ENCODE measurements around the gene GPATCH4. TPM values are rescaled to one million over a fixed set of nuclear protein-coding genes. Genes with fewer than 3 reads are reported as not detected.

The GPATCH4 gene
- total RNA-seq, 1 donor from 2014 or later: 71.8 TPM

DNA sequence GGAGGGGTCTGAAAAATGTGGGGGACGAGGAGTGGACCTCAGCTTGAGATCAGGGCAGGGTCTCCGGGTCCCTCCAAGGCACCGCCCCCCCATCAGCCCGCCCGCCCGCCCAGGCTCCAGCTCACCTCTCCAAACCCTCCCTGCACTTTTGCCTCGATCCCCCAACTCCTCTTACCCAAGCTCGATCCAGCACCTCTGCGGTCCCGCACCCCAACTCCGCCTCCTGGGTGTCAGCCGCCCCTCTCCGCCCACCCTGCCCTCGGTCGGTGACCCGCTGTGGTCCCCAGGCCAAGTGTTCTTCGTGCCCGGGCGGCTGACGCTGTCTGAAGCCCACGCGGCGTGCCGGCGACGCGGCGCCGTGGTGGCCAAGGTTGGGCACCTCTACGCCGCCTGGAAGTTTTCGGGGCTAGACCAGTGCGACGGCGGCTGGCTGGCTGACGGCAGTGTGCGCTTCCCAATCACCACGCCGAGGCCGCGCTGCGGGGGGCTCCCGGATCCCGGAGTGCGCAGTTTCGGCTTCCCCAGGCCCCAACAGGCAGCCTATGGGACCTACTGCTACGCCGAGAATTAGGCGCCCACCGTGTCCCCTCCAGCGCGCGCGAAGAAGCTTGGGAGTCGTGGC lies 23.6 kb upstream of the GPATCH4 start:
- Mint-ChIP-seq H3K36me3 (ENCODE audit: low read depth) (no peaks in the 10 kb centered on the region), H3K4me1 (peaks cover 12% of the 10 kb centered on the region), H3K4me3 (peak overlapping the region; percentile 70), H3K27ac (no peak overlapping the region), H3K27me3 (peaks cover 34% of the 10 kb centered on the region), H3K9me3 (no peaks in the 10 kb centered on the region)
- DNase-seq (peak; percentile 30), ATAC-seq (ENCODE audit: low read depth) (peak; percentile 4)
- TF ChIP-seq, protein P1, sequence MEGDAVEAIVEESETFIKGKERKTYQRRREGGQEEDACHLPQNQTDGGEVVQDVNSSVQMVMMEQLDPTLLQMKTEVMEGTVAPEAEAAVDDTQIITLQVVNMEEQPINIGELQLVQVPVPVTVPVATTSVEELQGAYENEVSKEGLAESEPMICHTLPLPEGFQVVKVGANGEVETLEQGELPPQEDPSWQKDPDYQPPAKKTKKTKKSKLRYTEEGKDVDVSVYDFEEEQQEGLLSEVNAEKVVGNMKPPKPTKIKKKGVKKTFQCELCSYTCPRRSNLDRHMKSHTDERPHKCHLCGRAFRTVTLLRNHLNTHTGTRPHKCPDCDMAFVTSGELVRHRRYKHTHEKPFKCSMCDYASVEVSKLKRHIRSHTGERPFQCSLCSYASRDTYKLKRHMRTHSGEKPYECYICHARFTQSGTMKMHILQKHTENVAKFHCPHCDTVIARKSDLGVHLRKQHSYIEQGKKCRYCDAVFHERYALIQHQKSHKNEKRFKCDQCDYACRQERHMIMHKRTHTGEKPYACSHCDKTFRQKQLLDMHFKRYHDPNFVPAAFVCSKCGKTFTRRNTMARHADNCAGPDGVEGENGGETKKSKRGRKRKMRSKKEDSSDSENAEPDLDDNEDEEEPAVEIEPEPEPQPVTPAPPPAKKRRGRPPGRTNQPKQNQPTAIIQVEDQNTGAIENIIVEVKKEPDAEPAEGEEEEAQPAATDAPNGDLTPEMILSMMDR (IDR thresholded peaks at IDR 0.05): no peak
- intact Hi-C loops (cut with micrococcal nuclease): loop anchor here (2.0 to 5.0 kb wide), 3 partner anchors 43 to 266 kb away; no protein-coding TSS in a partner anchor
- POLR2A ChIA-PET: interaction anchor here (0.6 to 1.4 kb wide), 9 partner anchors 32 to 144 kb away, joined by 3 to 7 read pairs (median 4); partner anchors contain the start of genes ISG20L2, MEF2D, METTL25B and NAXE
- CTCF ChIA-PET: interaction anchor here (0.6 to 5.4 kb wide), 21 partner anchors 10 to 303 kb away, joined by 3 to 63 read pairs (median 5); partner anchors contain the start of gene NES

DNA sequence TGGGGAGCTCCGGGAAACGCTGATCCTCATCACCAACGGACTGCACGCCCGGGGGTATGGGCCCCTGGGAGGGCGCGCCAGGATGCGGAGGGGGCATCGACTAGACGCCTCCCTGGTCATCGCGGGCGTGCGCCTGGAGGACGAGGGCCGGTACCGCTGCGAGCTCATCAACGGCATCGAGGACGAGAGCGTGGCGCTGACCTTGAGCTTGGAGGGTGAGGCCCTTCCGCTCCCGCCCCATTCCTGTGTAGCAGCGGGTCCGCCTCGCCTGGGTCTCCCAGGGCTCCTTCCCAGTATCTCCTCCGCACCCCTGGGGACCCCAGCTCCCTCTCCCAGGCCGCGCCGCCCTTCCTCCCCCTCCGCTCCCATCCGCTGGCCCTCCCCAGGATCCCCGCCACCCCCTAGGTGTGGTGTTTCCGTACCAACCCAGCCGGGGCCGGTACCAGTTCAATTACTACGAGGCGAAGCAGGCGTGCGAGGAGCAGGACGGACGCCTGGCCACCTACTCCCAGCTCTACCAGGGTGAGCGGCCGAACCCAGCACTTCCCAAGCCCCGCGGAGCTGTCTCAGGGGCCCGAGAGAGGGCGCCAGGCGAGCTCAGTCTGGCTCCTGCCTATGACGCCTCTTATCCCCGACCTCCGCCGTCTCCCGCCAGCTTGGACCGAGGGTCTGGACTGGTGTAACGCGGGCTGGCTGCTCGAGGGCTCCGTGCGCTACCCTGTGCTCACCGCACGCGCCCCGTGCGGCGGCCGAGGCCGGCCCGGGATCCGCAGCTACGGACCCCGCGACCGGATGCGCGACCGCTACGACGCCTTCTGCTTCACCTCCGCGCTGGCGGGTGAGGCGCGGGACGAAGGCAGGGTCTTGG lies 22.9 kb upstream of the GPATCH4 start:
- TF ChIP-seq, protein P1 (IDR thresholded peaks at IDR 0.05): no peak
- H3K36me3 Mint-ChIP-seq (ENCODE audit: low read depth): no peaks in the 10 kb centered on the region
- H3K27ac Mint-ChIP-seq: no peak overlapping the region
- CTCF ChIA-PET: interaction anchor here (0.7 to 5.4 kb wide), 22 partner anchors 10 to 266 kb away, joined by 3 to 63 read pairs (median 5); partner anchors contain the start of gene NES
- DNase-seq (peak; percentile 47), ATAC-seq (ENCODE audit: low read depth) (peak; percentile 63)
- H3K4me1 Mint-ChIP-seq: peaks cover 12% of the 10 kb centered on the region
- no peaks in the 10 kb centered on the region for H3K9me3 Mint-ChIP-seq
- H3K4me3 Mint-ChIP-seq: peak overlapping the region; percentile 70
- intact Hi-C loops (cut with micrococcal nuclease): loop anchor here (2.0 to 5.0 kb wide), 3 partner anchors 42 to 267 kb away; no protein-coding TSS in a partner anchor
- POLR2A ChIA-PET: interaction anchor here (0.6 to 1.4 kb wide), 8 partner anchors 18 to 178 kb away, joined by 3 to 7 read pairs (median 4); partner anchors contain the start of genes ISG20L2, MEF2D, METTL25B and NAXE
- peaks cover 39% of the 10 kb centered on the region for H3K27me3 Mint-ChIP-seq

DNA sequence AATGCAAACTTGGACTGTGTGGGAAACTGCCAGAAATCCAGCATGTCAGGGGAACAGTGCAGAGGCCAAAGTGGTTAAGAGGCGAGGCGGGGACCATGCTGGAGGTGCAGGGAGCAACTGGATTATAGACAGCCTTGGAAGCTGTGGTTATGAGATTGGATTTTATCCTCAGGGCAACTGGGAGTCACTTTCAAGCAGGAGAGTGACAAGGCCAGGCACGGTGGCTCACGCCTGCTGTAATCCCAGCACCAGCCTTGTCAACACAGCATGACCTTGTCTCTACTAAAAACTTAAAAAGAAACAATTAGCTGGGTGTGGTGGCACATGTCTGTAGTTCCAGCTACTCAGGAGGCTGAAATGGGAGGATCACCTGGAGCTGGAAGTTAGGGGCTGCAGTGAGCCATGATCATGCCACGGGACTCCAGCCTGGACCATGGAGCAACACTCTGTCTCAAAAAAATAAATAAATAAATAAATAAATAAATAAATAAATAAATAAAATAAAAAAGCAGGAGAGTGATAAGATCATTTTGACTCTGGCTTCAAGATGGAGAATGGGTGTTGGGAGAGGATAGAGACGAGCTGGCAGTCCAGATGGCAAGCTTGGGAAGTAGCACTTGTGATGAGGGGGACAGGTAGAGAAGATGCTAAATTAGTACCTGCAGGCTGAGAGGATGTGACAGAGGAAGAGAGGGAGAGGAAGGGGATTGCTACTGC lies 21.5 kb upstream of the GPATCH4 start:
- Mint-ChIP-seq H3K36me3 (ENCODE audit: low read depth) (no peaks in the 10 kb centered on the region), H3K4me1 (peaks cover 12% of the 10 kb centered on the region), H3K27me3 (peaks cover 42% of the 10 kb centered on the region), H3K27ac (peak overlapping the region; percentile 67), H3K4me3 (no peak overlapping the region), H3K9me3 (no peaks in the 10 kb centered on the region)
- ChIA-PET CTCF (interaction anchor here (1.3 to 4.6 kb wide), 3 partner anchors 37 to 268 kb away, joined by 3 to 34 read pairs (median 6); no protein-coding TSS in a partner anchor), POLR2A (interaction anchor here (0.8 kb wide), 1 partner anchor 98 kb away, joined by 3 read pairs; no protein-coding TSS in a partner anchor)
- no peak for ATAC-seq (ENCODE audit: low read depth)
- intact Hi-C loops (cut with micrococcal nuclease): loop anchor here (5.0 kb wide), 2 partner anchors 40 to 235 kb away; no protein-coding TSS in a partner anchor
- TF ChIP-seq, protein P1 (IDR thresholded peaks at IDR 0.05): no peak
- no peak for DNase-seq

DNA sequence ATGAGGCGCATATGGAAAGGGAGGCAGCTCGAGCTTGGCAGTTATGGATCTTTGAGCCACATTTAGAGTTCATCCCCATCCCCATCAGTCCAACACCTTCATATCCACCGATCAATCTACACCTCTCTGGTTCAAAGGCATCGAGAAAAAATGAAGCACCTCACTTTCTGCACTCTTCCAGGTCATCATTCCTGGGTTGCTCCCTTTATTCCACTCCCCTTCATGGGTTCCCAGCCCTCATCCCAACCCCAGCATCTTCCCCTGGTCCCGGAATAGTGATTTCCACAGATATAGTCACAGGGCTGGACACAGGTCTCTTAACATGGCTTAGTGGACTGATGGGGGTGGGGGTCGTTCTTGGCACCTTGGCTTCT lies 18.3 kb upstream of the GPATCH4 start:
- no peaks in the 10 kb centered on the region for H3K36me3 Mint-ChIP-seq (ENCODE audit: low read depth)
- POLR2A ChIA-PET: no interaction called here

More for the DNA sequence above, 18.3 kb upstream of the GPATCH4 start:
- H3K27me3 Mint-ChIP-seq: peaks cover 49% of the 10 kb centered on the region
- H3K9me3 Mint-ChIP-seq: no peaks in the 10 kb centered on the region
- H3K27ac Mint-ChIP-seq: no peak overlapping the region
- no peak overlapping the region for H3K4me3 Mint-ChIP-seq
- DNase-seq (no peak), ATAC-seq (ENCODE audit: low read depth) (no peak)
- peaks cover 3% of the 10 kb centered on the region for H3K4me1 Mint-ChIP-seq
- intact Hi-C loops (cut with micrococcal nuclease): no loop called here
- CTCF ChIA-PET: interaction anchor here (0.9 to 2.6 kb wide), 8 partner anchors 11 to 234 kb away, joined by 3 to 13 read pairs (median 4); partner anchors contain the start of genes CRABP2 and NES
- TF ChIP-seq, protein P1 (IDR thresholded peaks at IDR 0.05): no peak

Data from activated B cell treated with CpG ODN at 0.5 μM for 24 hours (primary cell).